Upper lobe of left lung (tissue), 4 donors: ENCODE data around the gene EMD.

ENCODE experiments used
- EP300 ChIP-seq, 4 donors: sonication (generic); formaldehyde crosslinking; IDR thresholded peaks; one replicate each; pipeline ENCODE4 v1.5.1; 2017; ENCODE audit warnings: antibody characterized with exemption in 4 of 4, control low read depth in 2 of 4
- POLR2A ChIP-seq, 4 donors: fragments of 450-650 bp; IDR thresholded peaks; one replicate each; pipeline ENCODE4 v1.5.1; 2016 to 2017; ENCODE audit warnings: antibody characterized with exemption in 4 of 4, mild to moderate bottlenecking in 2 of 4
- POLR2AphosphoS5 ChIP-seq, 2 donors: sonication (generic); formaldehyde crosslinking; IDR thresholded peaks; one replicate each; pipeline ENCODE4 v1.5.1; 2017; ENCODE audit warnings: antibody characterized with exemption in 2 of 2
- TF ChIP-seq, protein P1 (sequence below), 6 experiments: fragments of 450-650 bp in 4 of 6; fragments of 200-600 bp in 2 of 6; sonication (generic) in 2 of 6; IDR thresholded peaks; one replicate each; pipeline ENCODE4 v1.5.1; 2016 to 2019; ENCODE audit warnings: antibody characterized with exemption in 6 of 6

DNA sequence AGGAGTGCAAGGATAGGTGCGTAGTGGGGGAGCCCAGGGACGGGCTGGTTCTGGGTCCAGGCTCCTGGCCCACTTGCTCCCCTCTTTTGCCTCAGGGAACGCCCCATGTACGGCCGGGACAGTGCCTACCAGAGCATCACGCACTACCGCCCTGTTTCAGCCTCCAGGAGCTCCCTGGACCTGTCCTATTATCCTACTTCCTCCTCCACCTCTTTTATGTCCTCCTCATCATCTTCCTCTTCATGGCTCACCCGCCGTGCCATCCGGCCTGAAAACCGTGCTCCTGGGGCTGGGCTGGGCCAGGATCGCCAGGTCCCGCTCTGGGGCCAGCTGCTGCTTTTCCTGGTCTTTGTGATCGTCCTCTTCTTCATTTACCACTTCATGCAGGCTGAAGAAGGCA lies 1.7 kb downstream of the EMD start:
- TF ChIP-seq, protein P1, sequence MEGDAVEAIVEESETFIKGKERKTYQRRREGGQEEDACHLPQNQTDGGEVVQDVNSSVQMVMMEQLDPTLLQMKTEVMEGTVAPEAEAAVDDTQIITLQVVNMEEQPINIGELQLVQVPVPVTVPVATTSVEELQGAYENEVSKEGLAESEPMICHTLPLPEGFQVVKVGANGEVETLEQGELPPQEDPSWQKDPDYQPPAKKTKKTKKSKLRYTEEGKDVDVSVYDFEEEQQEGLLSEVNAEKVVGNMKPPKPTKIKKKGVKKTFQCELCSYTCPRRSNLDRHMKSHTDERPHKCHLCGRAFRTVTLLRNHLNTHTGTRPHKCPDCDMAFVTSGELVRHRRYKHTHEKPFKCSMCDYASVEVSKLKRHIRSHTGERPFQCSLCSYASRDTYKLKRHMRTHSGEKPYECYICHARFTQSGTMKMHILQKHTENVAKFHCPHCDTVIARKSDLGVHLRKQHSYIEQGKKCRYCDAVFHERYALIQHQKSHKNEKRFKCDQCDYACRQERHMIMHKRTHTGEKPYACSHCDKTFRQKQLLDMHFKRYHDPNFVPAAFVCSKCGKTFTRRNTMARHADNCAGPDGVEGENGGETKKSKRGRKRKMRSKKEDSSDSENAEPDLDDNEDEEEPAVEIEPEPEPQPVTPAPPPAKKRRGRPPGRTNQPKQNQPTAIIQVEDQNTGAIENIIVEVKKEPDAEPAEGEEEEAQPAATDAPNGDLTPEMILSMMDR (IDR thresholded peaks at IDR 0.05): no peak
- TF ChIP-seq POLR2A (IDR thresholded peaks at IDR 0.05): no peak
- TF ChIP-seq POLR2AphosphoS5 (IDR thresholded peaks at IDR 0.05): no peak
- TF ChIP-seq EP300 (IDR thresholded peaks at IDR 0.05): no peak
